SJSA1 (cell line): ENCODE data around the gene ZNF467. TPM values are rescaled to one million over a fixed set of nuclear protein-coding genes. Genes with fewer than 3 reads are reported as not detected.

ENCODE experiments used
- DNase-seq, 2 experiments: peaks; one replicate each; pipeline ENCODE4 v3.0.0-alpha.2; 2015 to 2020; ENCODE audit warnings: low spot score in 2 of 2, low read depth in 1 of 2
- H3K27ac ChIP-seq: fragments of 250-450 bp; sonication (Bioruptor Pico); 2 replicates; pipeline ENCODE4 v1.5.1; 2020; ENCODE audit warnings: mild to moderate bottlenecking, moderate library complexity
- H3K27me3 ChIP-seq: fragments of 250-450 bp; sonication (Bioruptor Pico); replicated peaks from 2 replicates; pipeline ENCODE4 v1.5.1; 2020; ENCODE audit warnings: mild to moderate bottlenecking, moderate library complexity
- H3K36me3 ChIP-seq: fragments of 250-450 bp; sonication (Bioruptor Pico); 2 replicates; pipeline ENCODE4 v1.5.1; 2020; ENCODE audit warnings: mild to moderate bottlenecking
- H3K4me1 ChIP-seq: fragments of 250-450 bp; sonication (Bioruptor Pico); replicated peaks from 2 replicates; pipeline ENCODE4 v1.6.1; 2021; ENCODE audit warnings: mild to moderate bottlenecking
- H3K4me3 ChIP-seq: fragments of 250-450 bp; sonication (Bioruptor Pico); 2 replicates; pipeline ENCODE4 v1.5.1; 2020; ENCODE audit warnings: mild to moderate bottlenecking
- H3K9me3 ChIP-seq: fragments of 250-450 bp; sonication (Bioruptor Pico); replicated peaks from 2 replicates; pipeline ENCODE4 v1.5.1; 2020; ENCODE audit warnings: mild to moderate bottlenecking
- total RNA-seq: library from RNA; depleted of rRNA; stranded (reverse); fragments of >200 nt; shearing (Covaris generic); gene quantifications from 2 replicates; pipeline ENCODE4 v1.2.3, GENCODE V29; 2014

Gene ZNF467
- total RNA-seq, 1 experiment from 2014 or later = not detected

DNA sequence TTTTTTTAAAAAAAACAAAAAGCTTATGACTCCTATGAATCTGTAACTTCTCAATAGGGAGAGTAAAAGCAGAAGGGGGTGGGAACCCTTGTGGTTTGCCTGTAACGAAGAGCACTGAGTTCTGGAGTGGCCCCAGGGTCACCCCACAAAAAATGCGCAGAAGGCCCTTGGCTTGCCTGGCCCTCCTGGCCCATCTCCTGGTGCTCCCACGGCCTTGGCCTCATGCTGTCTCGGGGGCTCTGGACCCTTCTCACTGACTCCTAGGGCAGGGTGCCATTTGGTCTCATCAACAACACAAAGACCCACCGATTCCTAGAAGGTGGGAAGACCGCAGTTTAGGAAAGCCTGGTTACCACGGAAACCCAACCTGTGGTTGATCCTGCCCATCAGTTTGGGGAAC is 40.8 kb downstream of the ZNF467 start:
- H3K27me3 ChIP-seq = peaks cover 9% of the 10 kb centered on the region
- no peak overlapping the region for H3K4me3 ChIP-seq
- no peaks in the 10 kb centered on the region for H3K9me3 ChIP-seq
- H3K27ac ChIP-seq = no peak overlapping the region
- 0 out of 2 replicates have a peak, but pooled peaks cover 4% of the 10 kb centered on the region for H3K36me3 ChIP-seq
- no peaks in the 10 kb centered on the region for H3K4me1 ChIP-seq
- DNase-seq = no peak

DNA sequence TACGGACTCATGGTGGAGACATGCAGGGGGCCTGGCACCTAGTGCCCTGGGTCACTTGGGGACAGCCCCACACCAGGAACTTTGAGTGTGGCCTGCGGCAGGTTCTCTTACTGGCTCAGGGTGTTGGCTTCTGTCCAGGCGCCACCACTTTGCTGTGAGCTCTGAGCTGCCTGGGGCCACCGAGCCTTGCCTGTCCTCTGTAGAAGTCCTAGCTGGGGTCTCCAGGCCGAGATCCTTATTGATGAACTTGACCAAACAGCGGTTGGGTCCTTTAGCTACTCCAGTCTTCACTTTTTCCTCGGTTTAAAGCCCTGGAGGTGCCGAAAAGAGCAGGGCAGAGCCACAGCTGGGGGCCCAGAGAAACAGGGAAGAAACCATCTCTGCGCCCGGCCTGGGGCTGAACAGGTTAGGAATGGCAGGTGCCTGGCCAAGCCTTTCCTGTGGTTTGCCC is 41.3 kb downstream of the ZNF467 start:
- H3K4me1 ChIP-seq = no peaks in the 10 kb centered on the region
- H3K4me3 ChIP-seq = no peak overlapping the region
- 0 out of 2 replicates have a peak, but pooled peaks cover 4% of the 10 kb centered on the region for H3K36me3 ChIP-seq
- no peak overlapping the region for H3K27ac ChIP-seq
- no peak for DNase-seq
- H3K9me3 ChIP-seq = no peaks in the 10 kb centered on the region
- H3K27me3 ChIP-seq = peaks cover 4% of the 10 kb centered on the region

- DNase-seq = no peak
- no peaks in the 10 kb centered on the region for H3K4me1 ChIP-seq
- no peaks in the 10 kb centered on the region; the same call in 1 of the 2 replicates for H3K27me3 ChIP-seq
- no peak overlapping the region for H3K27ac ChIP-seq
- no peak overlapping the region for H3K4me3 ChIP-seq
- no peaks in the 10 kb centered on the region for H3K9me3 ChIP-seq
- 0 out of 2 replicates have a peak, but pooled peaks cover 4% of the 10 kb centered on the region for H3K36me3 ChIP-seq
Measured at GRCh38 chr7:149731207-149731955, 42.0 kb downstream of the ZNF467 start.

DNA sequence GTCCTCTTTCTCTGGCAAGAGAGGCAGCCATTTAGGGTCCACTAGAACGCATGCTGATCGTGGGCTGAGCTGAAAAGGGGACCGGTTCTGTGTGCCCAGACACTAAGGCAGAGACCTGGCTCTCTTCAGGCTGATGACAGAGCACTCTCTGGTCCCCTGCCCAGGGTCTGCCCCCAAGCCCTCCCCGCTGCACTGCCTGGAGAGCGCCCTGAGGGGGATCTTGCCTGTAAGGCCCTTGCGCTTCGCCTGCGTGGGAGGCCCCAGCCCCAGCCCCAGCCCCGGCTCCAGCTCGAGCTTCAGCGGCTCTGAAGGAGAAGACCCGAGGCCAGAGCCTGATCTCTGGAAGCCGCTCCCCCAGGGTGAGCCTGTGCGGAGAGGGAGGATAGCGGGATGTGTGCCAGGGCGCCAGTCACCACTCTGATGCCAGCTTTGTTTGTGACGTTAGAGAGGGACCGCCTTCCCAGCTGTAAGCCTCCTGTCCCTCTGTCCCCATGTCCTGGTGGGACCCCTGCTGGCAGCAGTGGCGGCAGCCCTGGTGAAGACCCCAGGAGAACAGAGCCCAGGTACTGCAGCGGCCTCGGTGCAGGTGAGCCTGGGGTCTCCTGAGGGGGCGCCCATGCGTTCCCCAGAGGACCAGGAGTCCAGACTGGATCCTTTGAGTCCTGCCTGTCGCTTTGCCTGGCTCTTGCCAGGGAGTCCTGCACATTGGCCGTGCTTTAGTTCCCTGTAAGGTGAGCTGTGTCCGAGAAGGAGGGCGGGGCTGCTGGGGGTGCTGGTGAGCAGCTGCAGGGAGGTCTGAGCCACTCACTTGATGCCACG is 43.2 kb downstream of the ZNF467 start:
- no peak overlapping the region for H3K27ac ChIP-seq
- no peak overlapping the region for H3K4me3 ChIP-seq
- H3K36me3 ChIP-seq = peaks cover 11% of the 10 kb centered on the region; the same call in 1 of the 2 replicates
- DNase-seq = no peak
- no peaks in the 10 kb centered on the region for H3K27me3 ChIP-seq
- H3K9me3 ChIP-seq = no peaks in the 10 kb centered on the region
- no peaks in the 10 kb centered on the region for H3K4me1 ChIP-seq

DNA sequence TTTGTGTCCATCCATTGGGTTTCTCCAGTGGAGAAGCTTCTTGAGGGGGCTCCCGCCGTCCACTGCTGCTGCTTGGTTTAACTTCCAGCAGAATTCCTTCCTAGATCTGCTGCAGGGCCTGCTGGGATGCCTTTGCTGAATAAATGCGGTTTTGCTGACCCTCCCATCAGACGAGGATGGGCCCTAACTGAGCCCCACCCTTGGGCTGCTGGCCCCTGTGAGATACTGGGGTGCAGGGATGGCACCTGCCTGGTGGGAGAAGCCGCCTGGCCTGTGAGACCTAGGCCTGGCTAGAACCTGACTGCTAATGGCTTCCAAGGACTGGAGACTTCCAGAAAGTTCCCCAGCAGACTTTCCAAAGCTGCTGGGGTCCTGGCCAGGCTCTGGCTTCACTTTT is 43.8 kb downstream of the ZNF467 start:
- DNase-seq = no peak
- H3K27ac ChIP-seq = no peak overlapping the region
- no peak overlapping the region for H3K4me3 ChIP-seq
- no peaks in the 10 kb centered on the region for H3K9me3 ChIP-seq
- H3K4me1 ChIP-seq = no peaks in the 10 kb centered on the region
- H3K36me3 ChIP-seq = peaks cover 11% of the 10 kb centered on the region; the same call in 1 of the 2 replicates
- no peaks in the 10 kb centered on the region for H3K27me3 ChIP-seq

DNA sequence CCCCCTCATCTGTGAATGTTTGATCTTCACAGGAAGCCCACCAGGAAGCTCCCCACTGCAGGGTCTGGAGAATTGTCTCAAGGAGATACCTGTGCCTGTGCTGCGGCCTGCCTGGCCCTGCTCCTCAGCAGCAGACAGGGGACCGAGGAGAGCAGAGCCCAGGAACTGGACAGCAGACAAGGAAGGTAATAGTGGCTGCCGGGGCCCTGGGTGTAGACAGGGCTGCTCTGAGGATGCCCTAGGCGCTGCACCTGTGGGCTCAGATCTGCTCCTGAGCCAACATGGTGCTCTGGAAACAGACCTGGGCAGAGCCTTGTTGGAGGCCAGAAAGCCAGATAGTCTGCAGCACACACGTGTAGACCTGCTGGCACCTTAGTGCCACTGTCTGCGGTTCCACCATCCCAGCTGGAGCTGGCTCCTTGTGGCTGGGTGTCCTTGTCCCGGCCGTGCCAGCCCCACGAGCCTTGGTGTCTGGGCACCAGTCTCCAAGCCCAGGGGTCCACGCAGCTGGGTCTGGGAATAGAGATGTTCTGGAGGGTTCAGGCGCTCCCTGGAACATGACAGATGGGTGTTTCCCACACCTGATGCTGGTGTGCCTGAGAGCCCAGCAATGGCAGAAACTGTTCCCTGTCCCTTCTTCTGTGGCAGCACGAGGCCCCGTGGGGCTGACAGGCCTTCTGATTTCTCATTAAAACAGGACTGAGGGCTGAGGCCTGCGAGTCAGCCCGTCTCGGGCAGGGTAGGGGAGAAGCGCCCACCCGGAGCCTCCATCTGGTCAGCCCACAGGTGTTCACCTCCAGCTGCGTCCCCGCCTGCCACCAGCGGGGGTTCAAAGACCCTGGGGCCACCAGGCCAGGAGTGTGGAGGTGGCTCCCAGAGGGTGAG is 44.7 kb downstream of the ZNF467 start:
- H3K27me3 ChIP-seq = no peaks in the 10 kb centered on the region
- DNase-seq = no peak
- peaks cover 12% of the 10 kb centered on the region for H3K36me3 ChIP-seq
- H3K4me1 ChIP-seq = no peaks in the 10 kb centered on the region
- H3K27ac ChIP-seq = no peak overlapping the region
- no peaks in the 10 kb centered on the region for H3K9me3 ChIP-seq
- no peak overlapping the region for H3K4me3 ChIP-seq

DNA sequence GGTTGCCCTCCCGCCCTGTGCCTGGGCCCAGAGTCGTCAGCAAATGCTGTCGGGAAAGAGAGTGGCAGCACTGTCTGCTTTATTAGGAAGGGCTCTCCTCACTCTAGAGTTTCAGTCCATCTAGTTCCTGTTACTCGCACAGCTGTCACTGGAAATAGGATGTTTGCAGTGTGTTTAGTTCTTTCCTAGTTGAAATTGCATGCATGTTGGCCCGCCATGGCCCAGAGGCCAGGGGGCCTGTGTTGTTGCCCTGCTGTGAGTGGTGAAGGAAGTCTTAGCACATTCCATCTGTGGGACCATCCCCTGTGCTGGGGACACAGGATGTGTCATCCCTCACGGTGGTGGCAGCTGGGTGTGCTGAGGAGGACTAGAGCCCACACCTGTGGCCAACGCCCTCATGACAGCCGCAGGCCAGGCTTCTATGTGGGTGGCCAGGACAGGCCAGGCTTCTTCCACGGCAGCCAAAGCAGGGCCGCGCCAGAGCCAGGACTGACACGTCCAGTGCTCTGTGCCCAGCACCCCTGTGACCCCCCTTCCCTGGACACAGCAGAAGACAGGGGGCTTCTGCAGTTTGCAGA is 45.4 kb downstream of the ZNF467 start:
- Histone ChIP-seq H3K4me3 (no peak overlapping the region), H3K27me3 (no peaks in the 10 kb centered on the region), H3K9me3 (no peaks in the 10 kb centered on the region), H3K36me3 (peaks cover 16% of the 10 kb centered on the region), H3K27ac (no peak overlapping the region), H3K4me1 (no peaks in the 10 kb centered on the region)
- no peak for DNase-seq

- no peaks in the 10 kb centered on the region for H3K9me3 ChIP-seq
- no peaks in the 10 kb centered on the region for H3K4me1 ChIP-seq
- no peak overlapping the region for H3K4me3 ChIP-seq
- peaks cover 18% of the 10 kb centered on the region for H3K36me3 ChIP-seq
- no peaks in the 10 kb centered on the region for H3K27me3 ChIP-seq
- no peak overlapping the region for H3K27ac ChIP-seq
- DNase-seq = no peak
Measured at GRCh38 chr7:149727053-149727898, 46.1 kb downstream of the ZNF467 start.

GRCh38 chr7:149725916-149726315 is 47.5 kb downstream of the ZNF467 start:
- Histone ChIP-seq H3K4me3 (no peak overlapping the region), H3K4me1 (no peaks in the 10 kb centered on the region), H3K36me3 (peaks cover 24% of the 10 kb centered on the region), H3K9me3 (no peaks in the 10 kb centered on the region), H3K27ac (no peak overlapping the region), H3K27me3 (no peaks in the 10 kb centered on the region)
- no peak for DNase-seq

- Histone ChIP-seq H3K27me3 (no peaks in the 10 kb centered on the region), H3K9me3 (no peaks in the 10 kb centered on the region), H3K4me1 (no peaks in the 10 kb centered on the region), H3K27ac (no peak overlapping the region), H3K4me3 (no peak overlapping the region), H3K36me3 (peaks cover 24% of the 10 kb centered on the region)
- no peak for DNase-seq
Measured at GRCh38 chr7:149725426-149725821, 48.0 kb downstream of the ZNF467 start.

DNA sequence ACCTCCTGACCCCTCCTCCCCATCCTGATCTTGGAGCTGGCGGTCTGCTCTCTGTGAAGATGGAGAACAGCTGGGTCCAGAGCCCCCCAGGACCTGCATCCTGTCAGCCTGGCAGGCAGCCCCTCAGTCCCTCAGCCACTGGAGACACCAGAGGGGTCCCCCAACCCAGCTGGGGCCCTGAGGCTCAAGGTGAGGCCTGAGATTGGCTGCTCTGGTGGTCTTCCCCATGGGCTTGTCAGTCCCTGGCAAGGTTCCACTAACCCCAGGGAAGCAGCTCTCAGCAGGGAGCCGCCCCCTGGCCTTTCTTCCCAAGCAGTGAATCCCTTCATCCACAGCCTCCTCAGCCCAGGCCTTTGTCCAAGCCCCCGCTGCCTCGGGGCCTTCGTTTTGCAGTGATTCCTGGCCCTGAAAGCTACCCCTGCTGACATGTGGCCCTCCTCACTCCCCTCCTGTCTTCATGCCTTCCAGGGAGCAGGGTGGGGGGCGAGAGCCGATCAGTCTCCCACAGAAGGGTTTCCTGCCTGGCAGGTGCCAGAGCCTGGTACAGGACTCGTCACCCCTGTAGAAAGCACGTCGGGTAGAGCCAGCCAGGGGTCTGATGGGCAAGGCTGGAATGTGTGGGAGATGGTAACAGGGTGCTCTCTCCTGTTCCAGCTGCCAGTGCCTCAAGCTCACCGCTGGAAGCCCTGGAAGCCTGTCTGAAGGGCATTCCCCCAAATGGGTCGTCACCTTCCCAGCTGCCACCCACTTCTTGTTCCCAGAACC is 48.5 kb downstream of the ZNF467 start:
- Histone ChIP-seq H3K36me3 (peaks cover 24% of the 10 kb centered on the region), H3K9me3 (no peaks in the 10 kb centered on the region), H3K27me3 (no peaks in the 10 kb centered on the region), H3K4me3 (no peak overlapping the region), H3K4me1 (no peaks in the 10 kb centered on the region), H3K27ac (no peak overlapping the region)
- DNase-seq = no peak
